ENCODE results near the gene PDLIM3. TPM values are rescaled to one million over a fixed set of nuclear protein-coding genes. Genes with fewer than 3 reads are reported as not detected.

The PDLIM3 gene
- total and polyA plus RNA-seq, 2 experiments from 2014 or later = 23.6 to 35.2 TPM

Other genes with a start within 250 kb of the PDLIM3 start
- gene LRP2BP, start 139.6 kb downstream of the PDLIM3 start, total RNA-seq = 0.63 TPM in 2 replicates
- gene LRP2BP, start 139.6 kb downstream of the PDLIM3 start, polyA plus RNA-seq = 1.0 and 2.7 TPM in 2 replicates
- gene ANKRD37, start 138.7 kb downstream of the PDLIM3 start, total RNA-seq = 3.8 and 27.8 TPM in 2 replicates
- gene ANKRD37, start 138.7 kb downstream of the PDLIM3 start, polyA plus RNA-seq = 15.8 and 18.1 TPM in 2 replicates
- 28.0 and 32.2 TPM in 2 replicates for gene UFSP2, start 109.5 kb downstream of the PDLIM3 start, total RNA-seq
- 50.6 and 65.5 TPM in 2 replicates for gene UFSP2, start 109.5 kb downstream of the PDLIM3 start, polyA plus RNA-seq
- 0.42 and 3.1 TPM in 2 replicates for gene CCDC110, start 63.8 kb downstream of the PDLIM3 start, total RNA-seq
- 1.8 TPM in 1 of 2 replicates, not detected in the other for gene CCDC110, start 63.8 kb downstream of the PDLIM3 start, polyA plus RNA-seq